Fibroblast of lung (primary cell): ENCODE data around the gene CIITA.

Experiments used
- CTCF ChIP-seq, 2 donors: IDR thresholded peaks in 1 of 2; conservative IDR thresholded peaks in 1 of 2; 1 replicate in 1 of 2; 2 replicates in 1 of 2; pipeline ENCODE4 v1.5.1; 2011 to 2012; ENCODE audit warnings: low read length in 2 of 2, control low read depth in 1 of 2, inconsistent platforms in 1 of 2, low read depth in 1 of 2, mild to moderate bottlenecking in 1 of 2
- EZH2 ChIP-seq: IDR thresholded peaks from 2 replicates; pipeline ENCODE4 v1.5.1; 2012; ENCODE audit warnings: low read length, control low read depth, mild to moderate bottlenecking; ENCODE audit errors: missing control alignments

GRCh38 chr16:10879681-10880589 is 2.9 kb downstream of the CIITA start:
- TF ChIP-seq CTCF (conservative IDR thresholded peaks at IDR 0.05 in 1 of 2, IDR thresholded peaks at IDR 0.05 in 1 of 2; ENCODE audit: low read depth in 1 of 2, low read length in 2 of 2), result no peak
- no peak for TF ChIP-seq EZH2
